ENCODE data around the gene MPP2.

GRCh38 chr17:43848601-43849000, 58.7 kb downstream of the MPP2 start:
- TF ChIP-seq GATA2 (IDR thresholded peaks at IDR 0.05; ENCODE audit: insufficient read depth, insufficient read length, low read depth, low read length) (no peak), MYC (IDR thresholded peaks at IDR 0.05; ENCODE audit: low read depth, low read length) (no peak), EZH2 (IDR thresholded peaks at IDR 0.05; ENCODE audit: borderline replicate concordance, low read depth, low read length, severe bottlenecking) (no peak)
- TF ChIP-seq, protein P1, sequence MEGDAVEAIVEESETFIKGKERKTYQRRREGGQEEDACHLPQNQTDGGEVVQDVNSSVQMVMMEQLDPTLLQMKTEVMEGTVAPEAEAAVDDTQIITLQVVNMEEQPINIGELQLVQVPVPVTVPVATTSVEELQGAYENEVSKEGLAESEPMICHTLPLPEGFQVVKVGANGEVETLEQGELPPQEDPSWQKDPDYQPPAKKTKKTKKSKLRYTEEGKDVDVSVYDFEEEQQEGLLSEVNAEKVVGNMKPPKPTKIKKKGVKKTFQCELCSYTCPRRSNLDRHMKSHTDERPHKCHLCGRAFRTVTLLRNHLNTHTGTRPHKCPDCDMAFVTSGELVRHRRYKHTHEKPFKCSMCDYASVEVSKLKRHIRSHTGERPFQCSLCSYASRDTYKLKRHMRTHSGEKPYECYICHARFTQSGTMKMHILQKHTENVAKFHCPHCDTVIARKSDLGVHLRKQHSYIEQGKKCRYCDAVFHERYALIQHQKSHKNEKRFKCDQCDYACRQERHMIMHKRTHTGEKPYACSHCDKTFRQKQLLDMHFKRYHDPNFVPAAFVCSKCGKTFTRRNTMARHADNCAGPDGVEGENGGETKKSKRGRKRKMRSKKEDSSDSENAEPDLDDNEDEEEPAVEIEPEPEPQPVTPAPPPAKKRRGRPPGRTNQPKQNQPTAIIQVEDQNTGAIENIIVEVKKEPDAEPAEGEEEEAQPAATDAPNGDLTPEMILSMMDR (IDR thresholded peaks at IDR 0.05; ENCODE audit: extremely low read depth in 1 of 2, insufficient read depth in 1 of 2, low read depth in 1 of 2, low read length in 2 of 2), result no peak
- TF ChIP-seq, protein P2, sequence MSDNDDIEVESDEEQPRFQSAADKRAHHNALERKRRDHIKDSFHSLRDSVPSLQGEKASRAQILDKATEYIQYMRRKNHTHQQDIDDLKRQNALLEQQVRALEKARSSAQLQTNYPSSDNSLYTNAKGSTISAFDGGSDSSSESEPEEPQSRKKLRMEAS (IDR thresholded peaks at IDR 0.05; ENCODE audit: insufficient read depth, insufficient read length), result no peak
